Peyer's patch (tissue), 4 donors: ENCODE results near the gene TSPAN9.

Source experiments
- CTCF ChIP-seq, 6 experiments: fragments of 450-650 bp in 4 of 6; fragments of 200-600 bp in 2 of 6; sonication (generic) in 1 of 6; IDR thresholded peaks; one replicate each; pipeline ENCODE4 v1.5.1; 2017 to 2019; ENCODE audit warnings: antibody characterized with exemption in 6 of 6, mild to moderate bottlenecking in 3 of 6, moderate library complexity in 1 of 6
- POLR2A ChIP-seq, 2 donors: fragments of 450-650 bp; IDR thresholded peaks; one replicate each; pipeline ENCODE4 v1.5.1; 2017; ENCODE audit warnings: antibody characterized with exemption in 2 of 2, mild to moderate bottlenecking in 2 of 2, moderate library complexity in 2 of 2

GRCh38 chr12:3140284-3140683, 63.1 kb downstream of the TSPAN9 start:
- TF ChIP-seq POLR2A (IDR thresholded peaks at IDR 0.05) (no peak), CTCF (IDR thresholded peaks at IDR 0.05) (no peak)
